Skeletal muscle tissue (tissue), 4 donors: ENCODE measurements around the gene CDK5R1. TPM values are rescaled to one million over a fixed set of nuclear protein-coding genes. Genes with fewer than 3 reads are reported as not detected.

Source experiments
- H3K27ac ChIP-seq: one replicate; pipeline ENCODE4 v1.7.0; 2013; ENCODE audit warnings: mild to moderate bottlenecking, low read depth, low read length, inconsistent platforms
- H3K27me3 ChIP-seq, 3 donors: one replicate each; pipeline ENCODE4 v1.7.0; 2013; ENCODE audit warnings: low read length in 3 of 3; ENCODE audit not compliant: control insufficient read depth in 3 of 3, insufficient read depth in 3 of 3
- H3K36me3 ChIP-seq, 3 donors: one replicate each; pipeline ENCODE4 v1.7.0; 2013; ENCODE audit warnings: low read length in 3 of 3; ENCODE audit not compliant: control insufficient read depth in 3 of 3, insufficient read depth in 3 of 3
- H3K4me1 ChIP-seq, 3 donors: one replicate each; pipeline ENCODE4 v1.7.0; 2013; ENCODE audit warnings: low read length in 3 of 3, mild to moderate bottlenecking in 3 of 3; ENCODE audit not compliant: control insufficient read depth in 3 of 3, insufficient read depth in 3 of 3
- H3K4me3 ChIP-seq, 3 donors: one replicate each; pipeline ENCODE4 v1.7.0; 2013; ENCODE audit warnings: low read length in 3 of 3
- H3K9ac ChIP-seq, 3 donors: one replicate each; pipeline ENCODE4 v1.7.0; 2013; ENCODE audit warnings: low read length in 3 of 3, mild to moderate bottlenecking in 3 of 3, moderate library complexity in 2 of 3, low read depth in 1 of 3
- H3K9me3 ChIP-seq, 3 donors: one replicate each; pipeline ENCODE4 v1.7.0; 2013; ENCODE audit warnings: low read length in 3 of 3; ENCODE audit not compliant: control insufficient read depth in 3 of 3
- total RNA-seq: library from RNA; depleted of rRNA; stranded (reverse); fragments of >200 nt; gene quantifications from one replicate; pipeline ENCODE4 v1.2.3, GENCODE V29; 2014
- donor health status: Osteomylitis.

Gene CDK5R1
- total RNA-seq, 1 donor from 2014 or later = 6.3 TPM

GRCh38 chr17:32508926-32509325, 22.1 kb downstream of the CDK5R1 start:
- Histone ChIP-seq H3K4me3 (no peak overlapping the region), H3K9me3 (no peaks in the 10 kb centered on the region), H3K4me1 (peaks cover 0 to 15% (median 12%) of the 10 kb centered on the region in 3 donors), H3K27me3 (no peaks in the 10 kb centered on the region), H3K36me3 (no peaks in the 10 kb centered on the region), H3K9ac (no peak overlapping the region), H3K27ac (no peak overlapping the region)

- no peaks in the 10 kb centered on the region for H3K9me3 ChIP-seq
- no peak overlapping the region for H3K4me3 ChIP-seq
- H3K36me3 ChIP-seq = no peaks in the 10 kb centered on the region
- no peak overlapping the region for H3K27ac ChIP-seq
- no peaks in the 10 kb centered on the region for H3K27me3 ChIP-seq
- no peak overlapping the region for H3K9ac ChIP-seq
- H3K4me1 ChIP-seq = no peaks in the 10 kb centered on the region
These were observed 23.7 kb downstream of the CDK5R1 start for GRCh38 chr17:32510466-32510865.

GRCh38 chr17:32512328-32512727, 25.5 kb downstream of the CDK5R1 start:
- Histone ChIP-seq H3K36me3 (no peaks in the 10 kb centered on the region), H3K4me1 (peaks cover 0 to 11% (median 10%) of the 10 kb centered on the region in 3 donors), H3K9me3 (no peaks in the 10 kb centered on the region), H3K4me3 (no peak overlapping the region), H3K27ac (no peak overlapping the region), H3K27me3 (no peaks in the 10 kb centered on the region), H3K9ac (no peak overlapping the region)

- no peak overlapping the region for H3K4me3 ChIP-seq
- H3K4me1 ChIP-seq = peaks cover 2 to 12% (median 11%) of the 10 kb centered on the region in 3 donors
- H3K36me3 ChIP-seq = no peaks in the 10 kb centered on the region
- no peaks in the 10 kb centered on the region for H3K27me3 ChIP-seq
- H3K9me3 ChIP-seq = no peaks in the 10 kb centered on the region
- H3K9ac ChIP-seq = no peak overlapping the region
- no peak overlapping the region for H3K27ac ChIP-seq
These were observed 26.8 kb downstream of the CDK5R1 start for GRCh38 chr17:32513579-32513978.

- Histone ChIP-seq H3K36me3 (no peaks in the 10 kb centered on the region), H3K4me1 (peaks cover 7 to 16% (median 15%) of the 10 kb centered on the region in 3 donors), H3K27ac (no peak overlapping the region), H3K4me3 (no peak overlapping the region), H3K27me3 (no peaks in the 10 kb centered on the region), H3K9me3 (no peaks in the 10 kb centered on the region), H3K9ac (no peak overlapping the region)
These were observed 27.8 kb downstream of the CDK5R1 start for GRCh38 chr17:32514606-32515005.

GRCh38 chr17:32515677-32516383, 29.0 kb downstream of the CDK5R1 start:
- no peak overlapping the region for H3K4me3 ChIP-seq
- H3K27me3 ChIP-seq = no peaks in the 10 kb centered on the region
- peaks cover 16 to 23% (median 20%) of the 10 kb centered on the region in 3 donors for H3K4me1 ChIP-seq
- H3K9ac ChIP-seq = no peak overlapping the region
- no peaks in the 10 kb centered on the region for H3K36me3 ChIP-seq
- no peaks in the 10 kb centered on the region for H3K9me3 ChIP-seq
- no peak overlapping the region for H3K27ac ChIP-seq

GRCh38 chr17:32516450-32516849, 29.7 kb downstream of the CDK5R1 start:
- H3K9me3 ChIP-seq = no peaks in the 10 kb centered on the region
- no peaks in the 10 kb centered on the region for H3K36me3 ChIP-seq
- H3K4me1 ChIP-seq = peaks cover 16 to 23% (median 20%) of the 10 kb centered on the region in 3 donors
- H3K4me3 ChIP-seq = no peak overlapping the region
- H3K27me3 ChIP-seq = no peaks in the 10 kb centered on the region
- no peak overlapping the region for H3K9ac ChIP-seq
- H3K27ac ChIP-seq = no peak overlapping the region

GRCh38 chr17:32516940-32517701, 30.3 kb downstream of the CDK5R1 start:
- H3K9me3 ChIP-seq = no peaks in the 10 kb centered on the region
- H3K9ac ChIP-seq = peak overlapping the region in 1 of 3 donors; percentile 3
- no peak overlapping the region for H3K27ac ChIP-seq
- H3K27me3 ChIP-seq = no peaks in the 10 kb centered on the region
- peaks cover 16 to 23% (median 20%) of the 10 kb centered on the region in 3 donors for H3K4me1 ChIP-seq
- H3K4me3 ChIP-seq = no peak overlapping the region
- H3K36me3 ChIP-seq = no peaks in the 10 kb centered on the region

- Histone ChIP-seq H3K27me3 (no peaks in the 10 kb centered on the region), H3K9me3 (no peaks in the 10 kb centered on the region), H3K4me3 (no peak overlapping the region), H3K27ac (no peak overlapping the region), H3K4me1 (peaks cover 16 to 23% (median 20%) of the 10 kb centered on the region in 3 donors), H3K36me3 (no peaks in the 10 kb centered on the region), H3K9ac (no peak overlapping the region)
These were observed 31.2 kb downstream of the CDK5R1 start for GRCh38 chr17:32517982-32518381.

- H3K36me3 ChIP-seq = no peaks in the 10 kb centered on the region
- peaks cover 16 to 23% (median 20%) of the 10 kb centered on the region in 3 donors for H3K4me1 ChIP-seq
- H3K9me3 ChIP-seq = no peaks in the 10 kb centered on the region
- H3K4me3 ChIP-seq = peak overlapping the region; percentile 9 to 52 (median 39)
- no peaks in the 10 kb centered on the region for H3K27me3 ChIP-seq
- peak overlapping the region in 1 of 3 donors; percentile 66 for H3K9ac ChIP-seq
- H3K27ac ChIP-seq = no peak overlapping the region
These were observed 31.9 kb downstream of the CDK5R1 start for GRCh38 chr17:32518646-32519227.
